Psoas muscle (tissue), 8 donors: Measurements from ENCODE around the gene GP5. TPM values are rescaled to one million over a fixed set of nuclear protein-coding genes. Genes with fewer than 3 reads are reported as not detected.

Experiments used
- ATAC-seq, 4 donors: fragments of 200-7000 bp; cut with Tn5 transposase; one replicate each; pipeline ENCODE4 v1.9.1; 2020; ENCODE audit warnings: moderate library complexity in 3 of 4, mild to moderate bottlenecking in 2 of 4
- DNase-seq, 2 donors: peaks; one replicate each; pipeline ENCODE4 v3.0.0-alpha.2; 2020
- H3K27ac ChIP-seq: fragments of 200-600 bp; one replicate; pipeline ENCODE4 v1.8.0; 2022
- H3K27me3 ChIP-seq, 3 donors: fragments of 200-600 bp in 1 of 3; one replicate each; pipeline versions ENCODE4 v1.6.1 to v1.8.0; 2013 to 2022; ENCODE audit warnings: low read length in 2 of 3, mild to moderate bottlenecking in 2 of 3, moderate library complexity in 1 of 3; ENCODE audit not compliant: insufficient read depth in 3 of 3
- H3K36me3 ChIP-seq, 2 donors: fragments of 200-600 bp in 1 of 2; one replicate each; pipeline versions ENCODE4 v1.6.1 to v1.8.0; 2013 to 2022; ENCODE audit warnings: low read depth in 1 of 2, mild to moderate bottlenecking in 1 of 2, moderate library complexity in 1 of 2; ENCODE audit not compliant: insufficient read depth in 1 of 2
- H3K4me1 ChIP-seq: fragments of 200-600 bp; one replicate; pipeline ENCODE4 v1.8.0; 2022
- H3K4me3 ChIP-seq: fragments of 200-600 bp; one replicate; pipeline ENCODE4 v1.8.0; 2022; ENCODE audit warnings: mild to moderate bottlenecking
- H3K9me3 ChIP-seq: fragments of 200-600 bp; one replicate; pipeline ENCODE4 v1.8.0; 2022
- WGBS, 3 donors: extraction: QIAGEN DNeasy Blood & Tissue Kit; methylation state at CpG; one replicate each; pipeline versions ENCODE4 v1.1.6 to v1.1.7; 2013; 5-methylcytosine and 5-hydroxymethylcytosine counted together
- intact Hi-C, 2 donors: fragments of 100-400 bp; cut with DNase I; formaldehyde crosslinking; loops; one replicate each; pipeline versions ENCODE4 v1.11.0 to v1.14.2; 2022
- long read RNA-seq, 2 donors: library from polyadenylated mRNA; unstranded; transcript quantifications; one replicate each; pipeline ENCODE4 v2.0.0, GENCODE V29; 2021
- polyA plus RNA-seq, 3 donors: library from polyadenylated mRNA; stranded (reverse); fragments of 200-250 nt; gene quantifications; one replicate each; pipeline ENCODE4 v1.2.3, GENCODE V29; 2013
- total RNA-seq, 4 donors: library from RNA; stranded (reverse); fragmentation: NEBNext Ultra II Directional in 2 of 4; extraction: Animal tissue kit (Norgen Biotek cat#: 25700) in 2 of 4; gene quantifications; one replicate each; pipeline versions ENCODE4 v1.2.1 to v1.2.4, GENCODE V29; 2021 to 2023
- TF ChIP-seq, protein P1 (sequence below): fragments of 200-600 bp; IDR thresholded peaks from one replicate; pipeline ENCODE4 v1.8.0; 2022; ENCODE audit warnings: antibody characterized with exemption
- donor health status: healthy with polysubstance abuse.
- donor health status: DM: no; HTN: no; CAD: no; lungs with moderate emphysema.
- donor health status: Bipolar disorder and iron deficiency.
- donor health status: healthy.
- donor health status: DM: yes; HTN: yes; CAD: no.
- donor health status: DM: no; HTN: no; CAD: no.
- donor health status: DM: no; HTN: no; CAD: no.
- donor health status: DM: yes; HTN: yes; CAD: no.

GP5 gene, protein sequence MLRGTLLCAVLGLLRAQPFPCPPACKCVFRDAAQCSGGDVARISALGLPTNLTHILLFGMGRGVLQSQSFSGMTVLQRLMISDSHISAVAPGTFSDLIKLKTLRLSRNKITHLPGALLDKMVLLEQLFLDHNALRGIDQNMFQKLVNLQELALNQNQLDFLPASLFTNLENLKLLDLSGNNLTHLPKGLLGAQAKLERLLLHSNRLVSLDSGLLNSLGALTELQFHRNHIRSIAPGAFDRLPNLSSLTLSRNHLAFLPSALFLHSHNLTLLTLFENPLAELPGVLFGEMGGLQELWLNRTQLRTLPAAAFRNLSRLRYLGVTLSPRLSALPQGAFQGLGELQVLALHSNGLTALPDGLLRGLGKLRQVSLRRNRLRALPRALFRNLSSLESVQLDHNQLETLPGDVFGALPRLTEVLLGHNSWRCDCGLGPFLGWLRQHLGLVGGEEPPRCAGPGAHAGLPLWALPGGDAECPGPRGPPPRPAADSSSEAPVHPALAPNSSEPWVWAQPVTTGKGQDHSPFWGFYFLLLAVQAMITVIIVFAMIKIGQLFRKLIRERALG
- total RNA-seq (not detected), polyA plus RNA-seq (under 1 TPM in 1 of 3 donors, not detected in 2; 0.01 TPM)
- long read RNA-seq, donor 1: 0 reads
- long read RNA-seq, donor 2: 0 reads

DNA sequence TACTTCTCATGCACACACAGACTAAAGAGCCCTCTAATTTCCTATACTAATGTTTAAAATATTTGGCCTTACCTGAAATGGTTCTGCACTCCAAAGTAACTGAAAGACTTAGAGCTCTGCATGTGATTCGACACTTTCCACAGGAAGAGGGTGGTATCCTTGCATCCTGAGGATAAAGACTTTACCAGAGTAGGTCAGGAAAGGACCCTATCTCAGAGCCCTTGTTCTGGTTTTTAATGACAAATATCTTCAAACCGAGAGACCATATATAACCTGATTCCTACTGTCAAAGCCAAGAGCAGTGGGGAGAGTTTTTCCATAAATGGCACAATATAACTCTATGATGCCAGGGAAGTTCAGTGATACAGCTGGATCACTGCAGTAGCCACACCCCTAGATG, at the start of gene GP5:
Gene GP5 (minus strand): TSS at position 101 of the 400 bp plus-strand sequence. CDS start 984 bp downstream, outside the sequence.
- 61 to 72% (median 64%) methylated on average over 2 of the region's 2 CpGs for WGBS, 3 donors
- peaks cover 15% of the 10 kb centered on the region for H3K4me1 ChIP-seq
- H3K9me3 ChIP-seq: no peaks in the 10 kb centered on the region
- ATAC-seq: no peak
- peaks cover 0 to 49% (median 6%) of the 10 kb centered on the region in 3 donors for H3K27me3 ChIP-seq
- H3K4me3 ChIP-seq: peak within 1 kb of the TSS; percentile 44
- TF ChIP-seq, protein P1, sequence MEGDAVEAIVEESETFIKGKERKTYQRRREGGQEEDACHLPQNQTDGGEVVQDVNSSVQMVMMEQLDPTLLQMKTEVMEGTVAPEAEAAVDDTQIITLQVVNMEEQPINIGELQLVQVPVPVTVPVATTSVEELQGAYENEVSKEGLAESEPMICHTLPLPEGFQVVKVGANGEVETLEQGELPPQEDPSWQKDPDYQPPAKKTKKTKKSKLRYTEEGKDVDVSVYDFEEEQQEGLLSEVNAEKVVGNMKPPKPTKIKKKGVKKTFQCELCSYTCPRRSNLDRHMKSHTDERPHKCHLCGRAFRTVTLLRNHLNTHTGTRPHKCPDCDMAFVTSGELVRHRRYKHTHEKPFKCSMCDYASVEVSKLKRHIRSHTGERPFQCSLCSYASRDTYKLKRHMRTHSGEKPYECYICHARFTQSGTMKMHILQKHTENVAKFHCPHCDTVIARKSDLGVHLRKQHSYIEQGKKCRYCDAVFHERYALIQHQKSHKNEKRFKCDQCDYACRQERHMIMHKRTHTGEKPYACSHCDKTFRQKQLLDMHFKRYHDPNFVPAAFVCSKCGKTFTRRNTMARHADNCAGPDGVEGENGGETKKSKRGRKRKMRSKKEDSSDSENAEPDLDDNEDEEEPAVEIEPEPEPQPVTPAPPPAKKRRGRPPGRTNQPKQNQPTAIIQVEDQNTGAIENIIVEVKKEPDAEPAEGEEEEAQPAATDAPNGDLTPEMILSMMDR: no peak
- H3K27ac ChIP-seq: no peak within 1 kb of the TSS
- no peak for DNase-seq
- intact Hi-C loops: loop anchor here in 1 of 2 donors (1.0 kb wide), 1 partner anchor 26 kb away; no protein-coding TSS in a partner anchor
- peaks cover 0 to 8% of the 10 kb centered on the region in 2 donors for H3K36me3 ChIP-seq

DNA sequence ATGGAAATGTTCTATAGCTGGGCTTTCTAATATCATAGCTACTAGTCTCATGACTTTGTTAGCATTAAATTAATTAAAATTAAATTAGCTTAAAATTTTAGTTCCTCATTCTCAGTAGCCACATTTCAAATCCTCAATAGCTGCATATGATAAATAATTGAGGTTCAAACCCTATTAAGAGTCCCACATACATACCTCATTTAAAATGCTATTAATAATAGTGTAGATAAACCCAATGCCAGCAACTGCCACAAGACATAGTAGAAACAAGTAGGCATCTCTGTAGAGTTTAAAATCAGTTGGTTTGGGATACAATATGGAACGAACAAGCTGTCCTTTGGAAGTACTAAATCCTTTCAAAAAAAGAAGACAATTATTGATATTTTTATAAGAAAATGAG, 48.6 kb upstream of the GP5 start:
- DNase-seq (no peak), ATAC-seq (no peak)
- Histone ChIP-seq H3K4me3 (no peak overlapping the region), H3K27ac (no peak overlapping the region), H3K9me3 (no peaks in the 10 kb centered on the region), H3K36me3 (peaks cover 7 to 99% of the 10 kb centered on the region in 2 donors), H3K4me1 (no peaks in the 10 kb centered on the region), H3K27me3 (no peaks in the 10 kb centered on the region)
- WGBS, 3 donors: 100% methylated on average over 1 of the region's 1 CpG
- TF ChIP-seq, protein P1: no peak
- intact Hi-C loops: no loop called here

DNA sequence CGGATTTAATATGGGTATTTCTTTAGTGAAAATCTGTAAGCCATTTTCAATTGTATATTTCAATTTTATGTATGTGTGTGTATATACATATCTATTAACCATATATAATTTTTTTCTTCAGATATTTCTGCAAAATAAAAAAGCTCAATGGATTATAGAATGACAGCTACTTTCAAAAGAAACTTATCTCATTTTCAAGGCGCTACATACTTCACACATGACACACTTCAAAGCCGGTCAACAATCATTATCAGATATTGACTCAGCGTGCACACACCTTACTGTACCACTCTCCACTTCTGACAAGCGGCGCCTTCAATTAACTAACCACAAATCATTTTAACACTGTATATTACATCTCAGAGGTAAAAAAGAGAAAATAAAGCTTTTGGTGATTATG, 48.1 kb upstream of the GP5 start:
- H3K27me3 ChIP-seq: no peaks in the 10 kb centered on the region
- no peaks in the 10 kb centered on the region for H3K9me3 ChIP-seq
- H3K4me1 ChIP-seq: no peaks in the 10 kb centered on the region
- H3K4me3 ChIP-seq: no peak overlapping the region
- WGBS, 3 donors: 95 to 97% (median 96%) methylated on average over 6 of the region's 6 CpGs
- peaks cover 5 to 99% of the 10 kb centered on the region in 2 donors for H3K36me3 ChIP-seq
- H3K27ac ChIP-seq: no peak overlapping the region
- ATAC-seq (no peak), DNase-seq (no peak)
- intact Hi-C loops: no loop called here
- TF ChIP-seq, protein P1: no peak

DNA sequence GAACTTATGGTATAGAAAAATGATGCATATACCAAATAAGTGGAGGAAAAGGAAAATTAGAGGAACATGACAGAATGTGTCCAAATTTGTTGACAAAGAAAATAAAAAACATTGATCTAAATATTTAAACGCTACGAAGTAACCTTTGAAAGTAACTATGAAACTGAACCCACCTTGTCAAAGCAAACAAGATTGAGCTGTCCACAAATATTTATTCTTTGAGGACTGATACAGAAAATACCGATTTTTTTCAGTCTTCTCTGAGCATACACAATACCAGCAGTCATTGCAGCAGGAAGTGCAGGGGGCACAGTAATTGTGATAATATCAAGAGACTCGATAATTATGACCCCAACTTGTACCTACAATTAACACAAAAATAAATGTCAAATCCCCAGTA, 47.7 kb upstream of the GP5 start:
- H3K4me3 ChIP-seq: no peak overlapping the region
- no peaks in the 10 kb centered on the region for H3K9me3 ChIP-seq
- H3K27me3 ChIP-seq: no peaks in the 10 kb centered on the region
- TF ChIP-seq, protein P1: no peak
- intact Hi-C loops: no loop called here
- H3K27ac ChIP-seq: no peak overlapping the region
- ATAC-seq (no peak), DNase-seq (no peak)
- 93 to 94% (median 94%) methylated on average over 4 of the region's 4 CpGs for WGBS, 3 donors
- no peaks in the 10 kb centered on the region for H3K4me1 ChIP-seq
- peaks cover 5 to 99% of the 10 kb centered on the region in 2 donors for H3K36me3 ChIP-seq
